Keratinocyte (primary cell): Measurements from ENCODE around the gene UGT8. TPM values are rescaled to one million over a fixed set of nuclear protein-coding genes. Genes with fewer than 3 reads are reported as not detected.

Source experiments
- DNase-seq: peaks from one replicate; pipeline ENCODE4 v3.0.0-alpha.2; 2011; ENCODE audit warnings: low read depth, missing footprints, low spot score
- FAIRE-seq: peaks from 2 replicates; lab custom pipeline; 2011; peaks lifted over from hg19 to GRCh38; lab: Jason Lieb, UNC
- H2AFZ ChIP-seq: 2 replicates; pipeline ENCODE4 v1.6.0; 2012; ENCODE audit warnings: low read length, control low read depth, inconsistent platforms; ENCODE audit not compliant: control insufficient read depth
- H3K27ac ChIP-seq: 2 replicates; pipeline ENCODE4 v1.5.1; 2011; ENCODE audit warnings: low read length; ENCODE audit not compliant: control insufficient read depth, insufficient read depth
- H3K27me3 ChIP-seq: 3 replicates; pipeline ENCODE4 v1.6.0; 2011; ENCODE audit warnings: low read length; ENCODE audit not compliant: control insufficient read depth, insufficient read depth; ENCODE audit errors: extremely low read depth
- H3K36me3 ChIP-seq, 2 experiments: 2 replicates in 1 of 2; 3 replicates in 1 of 2; pipeline ENCODE4 v1.5.1; 2011; ENCODE audit warnings: low read length in 2 of 2, mild to moderate bottlenecking in 1 of 2; ENCODE audit not compliant: control insufficient read depth in 2 of 2, insufficient read depth in 2 of 2; ENCODE audit errors: extremely low read depth in 1 of 2
- H3K4me1 ChIP-seq: 3 replicates; pipeline ENCODE4 v1.5.1; 2011; ENCODE audit warnings: low read length; ENCODE audit not compliant: control insufficient read depth, insufficient read depth; ENCODE audit errors: extremely low read depth
- H3K4me2 ChIP-seq: 3 replicates; pipeline ENCODE4 v1.6.0; 2011; ENCODE audit warnings: low read depth, low read length; ENCODE audit not compliant: control insufficient read depth, insufficient read depth; ENCODE audit errors: extremely low read depth
- H3K4me3 ChIP-seq, 3 experiments: fragments of 200-600 bp in 1 of 3; sonication (generic) in 1 of 3; 2 replicates in 2 of 3; 3 replicates in 1 of 3; pipeline ENCODE4 v1.5.1; 2011 to 2016; ENCODE audit warnings: low read length in 3 of 3, mild to moderate bottlenecking in 3 of 3, control low read depth in 2 of 3, inconsistent platforms in 1 of 3, low read depth in 1 of 3, mixed read lengths in 1 of 3, mixed run types in 1 of 3, moderate library complexity in 1 of 3; ENCODE audit not compliant: control insufficient read depth in 2 of 3, insufficient read depth in 2 of 3; ENCODE audit errors: extremely low read depth in 1 of 3
- H3K79me2 ChIP-seq: 2 replicates; pipeline ENCODE4 v1.6.0; 2012; ENCODE audit warnings: low read length; ENCODE audit not compliant: control insufficient read depth, insufficient read depth
- H3K9ac ChIP-seq: 3 replicates; pipeline ENCODE4 v1.6.0; 2011; ENCODE audit warnings: low read length; ENCODE audit not compliant: control insufficient read depth, insufficient read depth; ENCODE audit errors: extremely low read depth
- H3K9me1 ChIP-seq: 3 replicates; pipeline ENCODE4 v1.6.0; 2011; ENCODE audit warnings: low read length; ENCODE audit not compliant: control insufficient read depth, insufficient read depth; ENCODE audit errors: extremely low read depth
- H3K9me3 ChIP-seq: 2 replicates; pipeline ENCODE4 v1.5.1; 2012; ENCODE audit warnings: low read depth, low read length; ENCODE audit not compliant: control insufficient read depth
- H4K20me1 ChIP-seq: 3 replicates; pipeline ENCODE4 v1.6.0; 2011; ENCODE audit warnings: low read length; ENCODE audit not compliant: control insufficient read depth, insufficient read depth; ENCODE audit errors: extremely low read depth
- EZH2 ChIP-seq: IDR thresholded peaks from one replicate; pipeline ENCODE4 v1.6.1; 2012; ENCODE audit warnings: inconsistent platforms, mild to moderate bottlenecking, low read length, moderate library complexity
- dilution Hi-C: fragments of 300-500 bp; cut with MboI; formaldehyde crosslinking; loops from one replicate; pipeline ENCODE4 v1.7.0; 2020; ENCODE audit warnings: low sequenced_read_pairs; ENCODE audit not compliant: extremely low pct_ligation_motif_present
- polyA plus RNA-seq, 5 experiments: library from polyadenylated mRNA; depleted of rRNA in 3 of 5; stranded (reverse) in 3 of 5; stranded (forward) in 1 of 5; unstranded in 1 of 5; fragments of >200 nt; gene quantifications; 1 replicate in 1 of 5; 2 replicates in 3 of 5; 3 replicates in 1 of 5; pipeline versions ENCODE4 v1.2.1 to v1.2.3, GENCODE V29; 2011 to 2012; ENCODE audit warnings: missing spikeins in 2 of 5, low read depth in 1 of 5, low replicate concordance in 1 of 5
- TF ChIP-seq, protein P1 (sequence below), 3 experiments: IDR thresholded peaks in 1 of 3; conservative IDR thresholded peaks in 1 of 3; optimal IDR thresholded peaks in 1 of 3; 2 replicates in 2 of 3; 3 replicates in 1 of 3; pipeline versions ENCODE3 to v1.5.1; 2011; ENCODE audit warnings: low read length in 3 of 3, mild to moderate bottlenecking in 3 of 3, moderate library complexity in 2 of 3, control low read depth in 1 of 3, inconsistent platforms in 1 of 3; ENCODE audit not compliant: insufficient read depth in 2 of 3; ENCODE audit errors: extremely low read depth in 1 of 3

The UGT8 gene
- polyA plus RNA-seq, 1 donor (not counting 4 experiments of a cell fraction or from before 2014, with no cell fraction given), result 1.7 TPM

DNA sequence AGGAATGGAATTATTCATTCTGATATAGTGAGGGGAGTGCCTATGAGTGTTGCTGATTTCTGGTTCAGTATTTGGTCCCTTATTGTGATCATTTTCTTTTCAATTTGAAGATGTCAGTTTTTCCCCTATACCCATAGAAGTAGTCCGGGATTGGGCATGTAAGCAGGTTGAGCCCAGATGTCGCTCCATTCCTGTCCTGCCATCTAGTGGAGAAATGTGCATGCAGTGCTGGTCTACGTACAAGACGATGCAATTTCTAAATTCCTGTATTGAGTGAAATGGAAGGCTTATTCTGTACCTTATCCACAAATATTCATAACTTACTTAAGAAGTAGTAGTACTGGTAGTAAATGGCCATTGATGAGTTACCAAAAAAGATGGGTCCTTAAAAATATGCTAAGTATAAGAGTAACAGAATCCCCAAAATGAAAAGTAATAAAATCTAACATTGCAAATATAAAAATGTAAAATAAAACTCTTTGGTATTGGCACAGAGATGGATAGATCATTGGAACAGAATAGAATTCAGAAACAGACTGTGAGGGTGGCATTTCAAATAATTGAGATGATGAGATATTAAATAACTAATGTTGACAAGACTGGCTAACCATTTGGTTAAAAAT, 60.9 kb downstream of the UGT8 start:
- dilution Hi-C loops, result no loop called here
- Histone ChIP-seq H3K4me1 (no peaks in the 10 kb centered on the region), H3K9ac (no peak overlapping the region), H3K4me2 (no peak overlapping the region), H2AFZ (no peak overlapping the region), H3K79me2 (no peaks in the 10 kb centered on the region), H3K9me3 (no peaks in the 10 kb centered on the region), H3K27me3 (no peaks in the 10 kb centered on the region), H4K20me1 (no peaks in the 10 kb centered on the region), H3K4me3 (no peak overlapping the region), H3K9me1 (no peaks in the 10 kb centered on the region), H3K36me3 (no peaks in the 10 kb centered on the region), H3K27ac (no peak overlapping the region)
- no peak for TF ChIP-seq EZH2
- TF ChIP-seq, protein P1, sequence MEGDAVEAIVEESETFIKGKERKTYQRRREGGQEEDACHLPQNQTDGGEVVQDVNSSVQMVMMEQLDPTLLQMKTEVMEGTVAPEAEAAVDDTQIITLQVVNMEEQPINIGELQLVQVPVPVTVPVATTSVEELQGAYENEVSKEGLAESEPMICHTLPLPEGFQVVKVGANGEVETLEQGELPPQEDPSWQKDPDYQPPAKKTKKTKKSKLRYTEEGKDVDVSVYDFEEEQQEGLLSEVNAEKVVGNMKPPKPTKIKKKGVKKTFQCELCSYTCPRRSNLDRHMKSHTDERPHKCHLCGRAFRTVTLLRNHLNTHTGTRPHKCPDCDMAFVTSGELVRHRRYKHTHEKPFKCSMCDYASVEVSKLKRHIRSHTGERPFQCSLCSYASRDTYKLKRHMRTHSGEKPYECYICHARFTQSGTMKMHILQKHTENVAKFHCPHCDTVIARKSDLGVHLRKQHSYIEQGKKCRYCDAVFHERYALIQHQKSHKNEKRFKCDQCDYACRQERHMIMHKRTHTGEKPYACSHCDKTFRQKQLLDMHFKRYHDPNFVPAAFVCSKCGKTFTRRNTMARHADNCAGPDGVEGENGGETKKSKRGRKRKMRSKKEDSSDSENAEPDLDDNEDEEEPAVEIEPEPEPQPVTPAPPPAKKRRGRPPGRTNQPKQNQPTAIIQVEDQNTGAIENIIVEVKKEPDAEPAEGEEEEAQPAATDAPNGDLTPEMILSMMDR (optimal IDR thresholded peaks at IDR 0.05 in 1 of 3, IDR thresholded peaks at IDR 0.05 in 1 of 3, conservative IDR thresholded peaks at IDR 0.05 in 1 of 3; ENCODE audit: extremely low read depth in 1 of 3, insufficient read depth in 2 of 3, low read length in 3 of 3), result peak; percentile 83 to 95 (median 83)
- peak; percentile 4 for DNase-seq
- peak; percentile 52 for FAIRE-seq

DNA sequence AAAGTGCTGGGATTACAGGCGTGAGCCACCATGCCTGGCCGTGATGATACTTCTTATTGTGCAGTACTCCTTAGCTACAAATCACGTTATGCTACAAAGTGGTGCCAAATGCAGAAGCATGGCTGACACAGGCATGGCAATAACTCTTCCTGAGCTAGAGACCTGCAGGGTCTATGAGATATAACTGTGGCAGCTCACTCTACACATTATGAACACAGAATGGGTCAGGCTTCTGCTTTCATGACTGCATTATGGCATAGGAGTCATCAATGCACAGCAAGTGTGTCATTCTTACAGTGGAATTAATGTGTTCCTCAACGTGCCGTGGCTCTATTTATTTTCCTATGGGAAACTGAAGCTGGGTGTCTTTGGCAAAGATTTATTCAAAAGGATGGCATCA, 64.5 kb downstream of the UGT8 start:
- Histone ChIP-seq H4K20me1 (no peaks in the 10 kb centered on the region), H3K4me3 (no peak overlapping the region), H3K9ac (no peak overlapping the region), H3K27ac (no peak overlapping the region), H2AFZ (no peak overlapping the region), H3K4me2 (no peak overlapping the region), H3K4me1 (no peaks in the 10 kb centered on the region), H3K36me3 (no peaks in the 10 kb centered on the region), H3K9me3 (no peaks in the 10 kb centered on the region), H3K27me3 (no peaks in the 10 kb centered on the region), H3K79me2 (no peaks in the 10 kb centered on the region), H3K9me1 (no peaks in the 10 kb centered on the region)
- no peak for TF ChIP-seq EZH2
- TF ChIP-seq, protein P1 (optimal IDR thresholded peaks at IDR 0.05 in 1 of 3, IDR thresholded peaks at IDR 0.05 in 1 of 3, conservative IDR thresholded peaks at IDR 0.05 in 1 of 3; ENCODE audit: extremely low read depth in 1 of 3, insufficient read depth in 2 of 3, low read length in 3 of 3), result no peak
- no peak for DNase-seq
- dilution Hi-C loops, result no loop called here
- FAIRE-seq, result no peak
